Right lobe of liver (tissue), 4 donors: ENCODE data around the gene SYT2.

Source experiments
- CTCF ChIP-seq, 4 donors: fragments of 200-600 bp in 3 of 4; fragments of 450-650 bp in 1 of 4; IDR thresholded peaks; one replicate each; pipeline versions ENCODE4 v1.5.1 to v1.8.0; 2016 to 2022; ENCODE audit warnings: antibody characterized with exemption in 4 of 4, mild to moderate bottlenecking in 2 of 4
- POLR2A ChIP-seq: fragments of 450-650 bp; IDR thresholded peaks from one replicate; pipeline ENCODE4 v1.6.1; 2017; ENCODE audit warnings: antibody characterized with exemption, mild to moderate bottlenecking
- donor health status: DM: no; HTN: no; CAD: no.
- donor health status: DM: no; HTN: no; CAD: no.
- donor health status: DM: no; HTN: yes; CAD: no.

GRCh38 chr1:202580619-202581018 is 129.6 kb downstream of the SYT2 start:
- TF ChIP-seq POLR2A = no peak
- no peak for TF ChIP-seq CTCF (IDR thresholded peaks at IDR 0.05)
